Activated gamma-delta T cell (primary cell): ENCODE measurements around the gene HHIPL1.

ENCODE experiments used
- DNase-seq: peaks from one replicate; lab custom pipeline; 2025; lab: John Stamatoyannopoulos, UW

Gene HHIPL1

GRCh38 chr14:99611646-99612045, 33.3 kb upstream of the HHIPL1 start:
- no peak for DNase-seq

DNA sequence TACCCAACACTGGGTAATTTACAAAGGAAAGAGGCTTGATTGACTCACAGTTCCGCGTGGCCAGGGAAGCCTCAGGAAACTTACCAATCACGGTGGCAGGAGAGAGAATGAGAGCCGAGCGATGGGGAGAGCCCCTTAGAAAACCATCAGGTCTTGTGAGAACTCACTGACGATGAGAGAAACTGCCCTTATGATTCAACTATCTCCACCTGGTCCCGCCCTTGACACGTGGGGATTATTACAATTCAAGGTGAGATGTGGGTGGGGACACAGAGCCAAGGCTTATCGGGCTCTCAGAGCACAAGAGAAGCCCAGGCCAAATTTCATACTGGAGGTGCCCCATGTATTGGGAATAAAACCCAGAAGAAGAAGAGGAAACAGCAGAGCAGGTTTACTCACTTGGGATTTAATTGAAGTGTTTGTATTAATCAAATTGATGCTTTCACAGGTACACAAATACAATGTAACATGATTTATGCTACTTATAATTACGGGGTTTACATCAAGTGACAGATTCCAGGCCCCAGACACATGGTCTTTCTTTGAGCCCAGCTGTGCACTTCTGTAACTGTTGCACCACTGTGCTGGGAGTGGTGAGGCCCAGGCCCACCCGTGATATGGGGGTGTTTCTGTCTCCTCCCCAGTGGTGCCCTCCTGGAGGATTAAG, 32.7 kb upstream of the HHIPL1 start:
- no peak for DNase-seq

- no peak for DNase-seq
These were observed 32.1 kb upstream of the HHIPL1 start for GRCh38 chr14:99612738-99613330.

GRCh38 chr14:99615497-99616157, 29.3 kb upstream of the HHIPL1 start:
- no peak for DNase-seq

DNA sequence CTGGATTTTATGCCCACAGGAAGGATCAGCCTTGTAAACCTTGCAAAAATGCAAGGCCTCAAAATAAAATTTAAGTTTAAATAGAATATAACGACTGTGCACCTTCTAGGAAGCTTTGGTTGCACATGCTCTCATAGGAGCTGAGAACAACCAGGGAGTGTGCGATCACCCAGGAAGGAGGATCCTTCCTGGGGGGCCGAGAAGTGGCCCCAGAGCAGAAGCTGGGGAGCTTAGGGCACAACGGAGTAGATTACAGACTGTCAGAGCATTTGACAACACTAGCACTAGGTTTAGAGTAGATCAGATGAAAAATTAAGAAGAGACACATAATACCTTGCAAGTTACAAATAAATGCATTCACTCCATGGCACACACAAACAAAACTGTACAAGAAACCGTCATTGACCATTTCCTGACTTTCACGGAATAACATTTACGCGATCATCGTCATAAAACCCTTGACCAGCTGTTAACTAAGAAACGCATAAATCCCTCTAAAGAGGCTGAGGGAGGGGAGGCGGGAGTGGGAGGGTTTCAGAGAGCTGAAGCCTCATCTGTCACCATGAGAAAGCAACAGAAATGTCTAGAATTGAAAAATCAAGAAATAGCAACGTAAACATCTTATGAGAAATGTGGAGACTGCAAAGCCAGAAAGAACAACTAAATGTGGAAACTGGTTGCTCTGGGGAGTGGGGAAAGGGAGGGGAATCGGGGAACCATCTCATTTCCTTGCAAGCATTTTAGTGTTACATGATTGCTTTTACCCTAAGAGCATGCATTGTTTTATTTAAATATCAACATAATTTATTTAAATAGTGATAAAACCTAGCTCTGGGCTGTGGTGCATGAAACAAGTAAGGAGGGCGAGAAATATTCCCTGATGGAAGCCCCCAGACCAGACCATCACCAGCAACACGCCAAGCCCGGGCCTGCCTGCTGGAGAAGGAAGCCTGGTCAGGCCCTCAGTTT, 27.8 kb upstream of the HHIPL1 start:
- no peak for DNase-seq

- DNase-seq, result no peak
These were observed 24.8 kb upstream of the HHIPL1 start for GRCh38 chr14:99619835-99620834.

DNA sequence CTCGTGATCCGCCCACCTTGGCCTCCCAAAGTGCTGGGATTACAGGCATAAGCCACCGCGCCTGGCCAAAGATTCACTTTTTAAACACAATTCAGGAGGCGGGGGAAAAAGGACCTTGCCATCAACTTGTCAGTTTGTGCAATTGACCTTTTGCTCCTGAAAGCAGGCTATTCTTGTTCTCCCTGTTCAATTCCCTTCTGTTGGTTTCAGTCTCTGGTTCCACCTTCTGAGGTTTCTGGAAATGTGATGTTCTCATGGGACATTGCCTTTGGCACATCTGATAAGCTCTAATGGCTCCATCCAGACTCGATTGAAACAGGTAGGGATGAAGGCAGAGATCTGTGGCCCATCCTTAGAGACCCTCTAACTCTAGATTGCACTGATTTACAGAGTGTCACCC, 23.0 kb upstream of the HHIPL1 start:
- no peak for DNase-seq

- DNase-seq, result no peak
These were observed 20.9 kb upstream of the HHIPL1 start for GRCh38 chr14:99624024-99624423.

DNA sequence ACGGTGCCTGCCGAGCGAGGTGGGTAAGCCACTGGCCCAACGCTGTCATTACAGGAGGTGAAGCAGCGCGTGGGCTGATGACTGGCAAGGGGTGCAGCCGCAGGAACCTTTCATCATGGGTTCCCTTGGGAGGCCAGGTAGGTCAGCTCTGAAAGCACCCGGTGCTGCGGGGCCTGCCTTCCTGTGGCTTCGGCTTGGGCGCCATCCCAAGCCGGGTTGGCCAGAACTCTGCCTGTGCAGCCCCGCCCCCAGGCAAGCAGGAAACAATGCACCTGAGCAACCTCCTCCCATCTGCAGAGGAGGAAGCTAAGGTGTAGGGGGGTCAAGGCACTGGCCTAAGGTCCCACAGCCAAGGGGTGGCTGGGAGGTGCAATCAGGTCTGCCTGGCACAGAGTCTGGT, 20.0 kb upstream of the HHIPL1 start:
- no peak for DNase-seq

DNA sequence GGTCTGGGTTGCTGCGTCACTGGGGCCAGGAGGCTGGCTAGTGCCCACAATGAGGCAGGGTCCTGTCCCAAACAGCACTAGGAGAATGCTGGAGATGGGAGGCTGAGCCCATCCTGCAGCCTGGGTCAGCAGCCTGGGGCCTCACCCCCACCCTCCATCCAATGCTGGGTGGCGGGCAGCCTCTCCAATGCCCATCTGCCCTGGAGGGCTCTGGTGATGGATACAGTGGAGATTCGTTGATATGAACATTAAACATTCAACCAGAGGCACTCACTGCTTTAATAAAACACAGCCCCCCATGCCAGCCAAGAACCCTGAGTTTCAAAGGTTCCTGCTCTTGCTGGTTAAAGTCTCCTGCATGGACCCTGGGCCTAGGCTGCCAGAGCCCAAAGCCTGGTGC, 19.5 kb upstream of the HHIPL1 start:
- no peak for DNase-seq

DNA sequence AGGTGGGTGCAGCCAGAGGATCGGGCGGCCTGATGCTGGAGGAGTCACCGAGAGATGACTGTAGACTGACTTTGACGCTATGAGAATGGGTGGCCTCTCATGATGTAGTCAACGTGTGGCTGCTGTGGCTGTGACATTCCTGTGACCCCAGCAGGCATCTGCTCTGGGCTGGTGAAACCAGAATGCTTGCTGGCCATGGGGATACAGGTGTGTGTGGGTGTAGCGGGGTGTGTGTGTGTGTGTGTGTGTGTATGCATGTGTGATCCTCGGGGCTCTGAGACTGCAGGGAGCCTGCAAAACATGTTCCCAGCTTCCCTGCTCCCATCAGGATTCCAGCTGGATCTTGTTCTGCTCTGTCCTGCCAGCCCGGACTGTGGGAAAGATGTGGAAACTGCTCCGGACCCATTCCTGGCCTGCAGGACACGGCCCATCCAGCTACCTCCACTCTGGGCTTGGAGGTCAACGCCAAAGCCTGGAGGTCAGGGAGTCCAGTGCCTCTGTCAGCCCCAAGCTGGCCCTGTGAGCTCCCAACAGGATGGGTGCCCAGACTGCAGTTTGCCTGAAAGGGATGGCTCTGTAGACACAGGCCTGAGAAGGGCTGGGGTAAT, 18.8 kb upstream of the HHIPL1 start:
- DNase-seq, result no peak

DNA sequence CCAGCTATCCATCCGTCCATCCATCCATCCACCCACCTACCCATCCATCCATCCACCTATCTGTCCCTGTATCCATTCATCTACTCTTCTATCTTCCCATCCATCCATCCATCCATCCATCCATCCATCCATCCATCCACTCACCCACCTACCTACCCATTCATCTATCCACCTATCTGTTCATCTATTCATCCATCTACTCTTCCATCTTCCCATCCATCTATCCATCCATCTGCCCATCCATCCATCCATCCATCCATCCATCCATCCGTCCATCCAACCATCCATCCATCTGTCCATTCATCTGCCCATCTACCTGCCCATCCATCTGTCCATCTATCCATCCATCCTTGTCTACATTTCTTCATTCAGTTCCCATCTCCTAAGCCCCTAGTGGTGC, 17.8 kb upstream of the HHIPL1 start:
- no peak for DNase-seq

DNA sequence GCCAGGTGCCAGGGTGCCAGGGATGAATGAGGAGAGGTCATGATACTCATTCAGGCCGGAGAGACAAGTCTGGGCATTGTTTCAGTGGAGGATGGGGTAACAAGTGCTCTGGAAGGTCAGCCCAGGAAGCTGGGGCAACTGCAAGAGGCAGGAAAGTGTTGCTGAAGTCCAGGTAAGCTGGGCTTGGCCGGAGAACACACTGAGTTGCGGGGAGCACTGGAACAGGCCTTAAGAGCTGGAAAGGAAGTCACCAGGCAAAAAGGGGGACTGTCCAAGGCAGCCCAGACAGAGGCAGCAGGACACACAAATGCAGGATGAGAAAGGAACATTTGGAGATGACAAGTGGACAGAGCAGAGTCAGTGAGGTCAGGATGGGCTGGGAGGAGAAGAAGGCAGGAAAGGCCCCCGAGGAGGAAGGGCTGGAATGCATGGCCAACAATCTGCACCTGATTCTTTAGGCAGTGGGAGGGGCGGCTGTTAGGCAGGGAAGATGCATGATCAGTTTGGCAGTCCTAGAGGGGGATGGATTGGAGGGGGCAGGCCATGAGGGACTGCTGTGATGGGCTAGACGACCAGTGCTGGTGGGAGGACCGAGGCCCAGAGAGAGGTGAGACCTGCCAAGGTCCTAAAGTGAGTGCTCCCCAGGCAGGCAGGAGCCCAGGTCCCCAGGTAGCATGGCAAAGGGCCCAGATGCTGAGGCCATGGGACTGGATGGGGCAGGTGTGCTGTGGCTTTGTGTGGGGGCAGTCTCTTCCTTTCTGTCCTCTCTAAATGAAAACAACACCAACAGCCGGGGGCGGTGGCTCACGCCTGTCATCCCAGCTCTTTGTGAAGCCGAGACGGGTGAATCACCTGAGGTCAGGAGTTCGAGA, 17.2 kb upstream of the HHIPL1 start:
- DNase-seq, result no peak

DNA sequence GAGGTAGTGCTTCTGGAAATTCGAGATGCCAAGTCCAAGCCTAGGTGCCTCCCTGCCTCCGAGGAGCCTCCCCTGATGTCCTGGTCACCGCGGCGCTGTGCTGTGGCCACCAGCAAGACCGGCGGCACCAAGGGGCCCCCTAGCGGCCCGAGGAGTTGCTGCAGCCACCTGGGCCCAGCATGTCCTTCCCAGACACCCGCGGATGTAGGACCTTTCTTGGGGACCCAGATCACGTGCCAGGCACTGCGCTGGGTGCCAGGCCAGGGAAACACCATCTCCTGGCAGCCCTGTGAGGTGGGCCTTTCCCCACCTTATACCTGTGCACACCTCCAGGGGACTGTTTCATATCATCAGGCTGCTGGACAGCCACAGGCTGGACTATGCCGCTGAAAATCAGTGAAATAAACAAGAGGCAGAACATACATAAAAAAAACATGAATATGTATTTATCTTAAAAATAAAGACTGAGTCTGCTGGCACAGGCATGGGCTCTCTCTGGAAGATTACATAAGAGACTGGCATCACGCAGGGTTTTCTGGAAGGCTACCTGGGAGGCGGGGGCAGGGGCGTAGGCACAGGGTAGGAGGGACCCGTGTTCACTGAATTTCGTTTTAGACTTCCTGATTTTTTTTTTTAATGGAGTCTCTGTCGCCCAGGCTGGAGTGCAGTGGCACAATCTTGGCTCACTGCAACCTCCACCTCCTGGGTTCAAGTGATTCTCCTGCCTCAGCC, 15.9 kb upstream of the HHIPL1 start:
- DNase-seq, result peak; percentile 39

- no peak for DNase-seq
These were observed 14.7 kb upstream of the HHIPL1 start for GRCh38 chr14:99630202-99630601.

DNA sequence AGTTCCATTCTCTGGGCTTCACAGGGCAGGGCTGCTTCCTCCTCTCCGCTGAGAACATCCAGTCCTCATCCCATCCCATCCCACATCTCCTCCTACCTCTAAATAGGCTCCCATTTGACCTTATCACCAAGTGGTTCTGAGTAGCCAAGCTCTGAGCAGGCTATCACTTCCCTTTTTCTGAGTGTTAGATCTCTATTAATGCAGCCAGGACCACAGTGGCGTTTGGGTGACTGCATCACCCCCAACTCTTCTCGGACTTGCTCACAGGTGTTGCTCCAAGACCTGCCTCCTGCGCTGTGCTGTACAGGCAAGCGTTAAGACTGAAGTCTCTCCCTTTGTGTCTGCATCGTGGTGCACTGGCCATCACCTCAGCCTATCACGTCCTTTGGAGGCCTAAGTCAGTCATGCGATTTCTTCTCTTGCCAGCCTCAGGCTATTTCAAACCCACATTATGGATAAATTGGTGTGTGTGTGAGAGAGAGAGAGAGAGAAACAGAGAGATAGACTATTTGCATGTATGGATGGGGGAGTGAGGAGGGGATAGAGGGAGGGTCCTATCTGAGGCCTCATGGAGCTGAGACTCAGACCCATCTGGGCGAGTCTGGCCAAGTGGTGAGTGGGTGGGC, 12.4 kb upstream of the HHIPL1 start:
- DNase-seq, result no peak

GRCh38 chr14:99633141-99633540, 11.8 kb upstream of the HHIPL1 start:
- no peak for DNase-seq

DNA sequence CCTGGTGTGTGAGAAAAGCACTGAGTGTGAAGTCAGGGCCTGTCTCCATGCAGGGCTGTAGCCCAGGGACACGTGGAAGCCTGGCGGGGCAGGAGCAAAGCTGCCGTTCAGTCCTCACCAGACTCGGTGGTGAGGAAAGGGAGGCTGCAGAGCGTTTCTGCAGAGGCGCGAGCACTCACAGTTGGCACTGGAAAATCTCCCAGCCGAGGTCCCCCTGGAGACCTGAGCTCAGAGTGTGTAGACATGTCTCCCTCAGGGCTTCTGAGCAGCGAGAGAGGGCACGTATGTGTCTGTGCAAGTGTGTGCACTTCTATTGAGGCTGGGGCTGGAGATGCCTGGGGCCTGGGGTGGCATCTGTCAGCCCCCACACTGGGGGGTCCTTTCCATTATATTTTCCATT, 11.0 kb upstream of the HHIPL1 start:
- no peak for DNase-seq
